H1 (cell line): ENCODE results near the gene SH3RF2. TPM values are rescaled to one million over a fixed set of nuclear protein-coding genes. Genes with fewer than 3 reads are reported as not detected.

Experiments used
- CTCF ChIA-PET: fragments of 300-600 bp; sonication (Branson Sonifier 250); formaldehyde crosslinking; loops from one replicate; lab custom pipeline; 2021; ENCODE audit not compliant: partially characterized antibody; lab: Charles Lee
- POLR2A ChIA-PET: fragments of 300-600 bp; sonication (Branson Sonifier 250); formaldehyde crosslinking; loops from one replicate; lab custom pipeline; 2021; ENCODE audit warnings: inconsistent platforms; ENCODE audit not compliant: partially characterized antibody; lab: Charles Lee
- DNase-seq, 2 experiments: peaks; one replicate each; pipeline versions ENCODE4 v3.0.0 to v3.0.0-alpha.2; 2010 to 2022; ENCODE audit warnings: low spot score in 2 of 2, low read depth in 1 of 2, mixed read lengths in 1 of 2
- FAIRE-seq: peaks from 2 replicates; lab custom pipeline; 2011; peaks lifted over from hg19 to GRCh38; lab: Jason Lieb, UNC
- H2AFZ ChIP-seq: 2 replicates; pipeline ENCODE4 v1.8.1; 2012; ENCODE audit warnings: low read length, inconsistent platforms
- H2AK5ac ChIP-seq: 2 replicates; pipeline ENCODE4 v1.6.1; 2013; ENCODE audit warnings: low read depth, low read length
- H2BK120ac ChIP-seq: replicated peaks from 2 replicates; pipeline ENCODE3; 2013; ENCODE audit warnings: low read depth, low read length, inconsistent platforms
- H2BK12ac ChIP-seq: 2 replicates; pipeline ENCODE4 v1.6.1; 2013; ENCODE audit warnings: low read depth, low read length
- H2BK15ac ChIP-seq: 2 replicates; pipeline ENCODE4 v1.6.1; 2013; ENCODE audit warnings: low read length
- H2BK20ac ChIP-seq: 2 replicates; pipeline ENCODE4 v1.6.1; 2013; ENCODE audit warnings: low read length
- H2BK5ac ChIP-seq: 2 replicates; pipeline ENCODE4 v1.6.1; 2013; ENCODE audit warnings: low read depth, low read length
- H3K14ac ChIP-seq: 2 replicates; pipeline ENCODE4 v1.6.1; 2013; ENCODE audit warnings: inconsistent platforms; ENCODE audit not compliant: insufficient read length
- H3K18ac ChIP-seq: 2 replicates; pipeline ENCODE4 v1.6.1; 2013; ENCODE audit warnings: low read length; ENCODE audit errors: extremely low read depth
- H3K23ac ChIP-seq: 2 replicates; pipeline ENCODE4 v1.6.1; 2013; ENCODE audit warnings: inconsistent platforms; ENCODE audit not compliant: insufficient read length
- H3K23me2 ChIP-seq: 2 replicates; pipeline ENCODE4 v1.6.1; 2013; ENCODE audit warnings: low read depth, low read length
- H3K27ac ChIP-seq: 2 replicates; pipeline ENCODE4 v1.6.1; 2011; ENCODE audit warnings: low read depth, low read length, inconsistent platforms
- H3K27me3 ChIP-seq, 4 experiments: replicated peaks in 1 of 4; 1 replicate in 1 of 4; 2 replicates in 3 of 4; pipeline versions ENCODE4 v1.6.1 to v1.8.1; 2011 to 2013; ENCODE audit warnings: low read length in 3 of 4, mild to moderate bottlenecking in 3 of 4, inconsistent platforms in 2 of 4, mixed read lengths in 2 of 4, moderate library complexity in 1 of 4; ENCODE audit not compliant: control insufficient read depth in 3 of 4, insufficient read depth in 3 of 4; ENCODE audit errors: extremely low read depth in 1 of 4
- H3K36me3 ChIP-seq, 4 experiments: 2 replicates each; pipeline versions ENCODE4 v1.6.1 to v1.8.1; 2011 to 2013; ENCODE audit warnings: mild to moderate bottlenecking in 4 of 4, low read length in 3 of 4, moderate library complexity in 2 of 4, control low read depth in 1 of 4, inconsistent platforms in 1 of 4; ENCODE audit not compliant: insufficient read depth in 4 of 4, control insufficient read depth in 2 of 4
- H3K4ac ChIP-seq: replicated peaks from 2 replicates; pipeline ENCODE3; 2013; ENCODE audit warnings: low read length, low read depth, mixed read lengths, inconsistent platforms; ENCODE audit not compliant: insufficient read length
- H3K4me1 ChIP-seq, 4 experiments: replicated peaks in 1 of 4; 1 replicate in 1 of 4; 2 replicates in 3 of 4; pipeline versions ENCODE4 v1.6.1 to v1.8.1; 2011 to 2013; ENCODE audit warnings: low read length in 3 of 4, inconsistent platforms in 2 of 4, mixed read lengths in 1 of 4; ENCODE audit not compliant: insufficient read depth in 4 of 4, control insufficient read depth in 3 of 4
- H3K4me2 ChIP-seq, 2 experiments: 2 replicates each; pipeline versions ENCODE4 v1.6.1 to v1.8.1; 2011 to 2013; ENCODE audit warnings: low read depth in 2 of 2, low read length in 2 of 2, control low read depth in 1 of 2, inconsistent platforms in 1 of 2, mild to moderate bottlenecking in 1 of 2; ENCODE audit not compliant: insufficient read depth in 1 of 2
- H3K4me3 ChIP-seq, 4 experiments: fragments of 200-600, 300-600 bp in 1 of 4; sonication (generic), shearing (Covaris generic), sonication (Bioruptor Twin) in 1 of 4; 2 replicates each; pipeline versions ENCODE4 v1.5.1 to v1.8.1; 2011 to 2016; ENCODE audit warnings: low read length in 4 of 4, low read depth in 3 of 4, control low read depth in 2 of 4, inconsistent platforms in 2 of 4, mild to moderate bottlenecking in 2 of 4, mixed read lengths in 1 of 4, moderate library complexity in 1 of 4; ENCODE audit not compliant: insufficient read depth in 2 of 4; ENCODE audit errors: extremely low read depth in 1 of 4
- H3K56ac ChIP-seq: replicated peaks from 2 replicates; pipeline ENCODE3; 2013; ENCODE audit warnings: low read depth, mild to moderate bottlenecking, mixed read lengths, low read length, inconsistent platforms; ENCODE audit not compliant: insufficient read length
- H3K79me1 ChIP-seq: 2 replicates; pipeline ENCODE4 v1.6.1; 2013; ENCODE audit warnings: low read depth, low read length, control low read depth
- H3K79me2 ChIP-seq, 2 experiments: 2 replicates each; pipeline versions ENCODE4 v1.6.1 to v1.8.1; 2012 to 2013; ENCODE audit warnings: low read length in 2 of 2, mild to moderate bottlenecking in 2 of 2, inconsistent platforms in 1 of 2; ENCODE audit not compliant: insufficient read depth in 2 of 2, control insufficient read depth in 1 of 2
- H3K9ac ChIP-seq, 4 experiments: replicated peaks in 1 of 4; 1 replicate in 1 of 4; 2 replicates in 3 of 4; pipeline versions ENCODE4 v1.6.1 to v1.8.1; 2011 to 2013; ENCODE audit warnings: low read depth in 3 of 4, low read length in 3 of 4, control low read depth in 2 of 4, mild to moderate bottlenecking in 2 of 4, moderate library complexity in 2 of 4, inconsistent platforms in 1 of 4; ENCODE audit errors: extremely low read depth in 1 of 4
- H3K9me3 ChIP-seq, 2 experiments: 2 replicates each; pipeline versions ENCODE4 v1.6.1 to v1.8.1; 2012 to 2013; ENCODE audit warnings: mild to moderate bottlenecking in 2 of 2, moderate library complexity in 2 of 2, control low read depth in 1 of 2, inconsistent platforms in 1 of 2, low read depth in 1 of 2, low read length in 1 of 2, mixed read lengths in 1 of 2; ENCODE audit not compliant: insufficient read depth in 2 of 2
- H4K20me1 ChIP-seq, 2 experiments: replicated peaks in 1 of 2; 2 replicates each; pipeline versions ENCODE3 to v1.8.1; 2011 to 2013; ENCODE audit warnings: inconsistent platforms in 2 of 2, low read length in 2 of 2, mild to moderate bottlenecking in 1 of 2; ENCODE audit not compliant: insufficient read depth in 2 of 2, control insufficient read depth in 1 of 2
- H4K5ac ChIP-seq: 2 replicates; pipeline ENCODE4 v1.6.1; 2013; ENCODE audit warnings: low read length, low read depth, mixed read lengths, inconsistent platforms; ENCODE audit not compliant: insufficient read length
- H4K8ac ChIP-seq: 2 replicates; pipeline ENCODE4 v1.8.0; 2013; ENCODE audit warnings: mild to moderate bottlenecking, moderate library complexity, low read length, inconsistent platforms; ENCODE audit not compliant: insufficient read depth; ENCODE audit errors: extremely low read depth
- H4K91ac ChIP-seq: replicated peaks from 2 replicates; pipeline ENCODE3; 2013; ENCODE audit warnings: low read length, mixed read lengths, inconsistent platforms; ENCODE audit not compliant: insufficient read length
- CHD2 ChIP-seq: IDR thresholded peaks from 2 replicates; pipeline ENCODE4 v1.6.1; 2012; ENCODE audit warnings: low read length, improper control_type of control experiment
- KDM1A ChIP-seq: fragments of 200-600, 300-600 bp; sonication (generic); IDR thresholded peaks from 2 replicates; pipeline ENCODE4 v1.7.1; 2016; ENCODE audit warnings: mild to moderate bottlenecking, low read length, borderline replicate concordance
- WGBS, 2 experiments: shearing (Covaris generic) in 1 of 2; methylation state at CpG; one replicate each; pipeline versions ENCODE4 v1.1.6 to v1.1.7; 2013 to 2015; ENCODE audit warnings: low lambda C conversion rate in 2 of 2, mixed read lengths in 2 of 2, inconsistent platforms in 1 of 2, low coverage in 1 of 2, missing lambda C conversion rate in 1 of 2; ENCODE audit not compliant: insufficient replicate concordance in 2 of 2, insufficient coverage in 1 of 2, insufficient read length in 1 of 2; ENCODE audit errors: extremely low coverage in 1 of 2, missing lambda C conversion rate in 1 of 2; 5-methylcytosine and 5-hydroxymethylcytosine counted together
- polyA plus RNA-seq, 7 experiments: library from polyadenylated mRNA; depleted of rRNA in 3 of 7; stranded (reverse) in 5 of 7; unstranded in 2 of 7; fragments of >200 nt in 5 of 7; fragments of 200-250 nt in 2 of 7; gene quantifications; 1 replicate in 5 of 7; 2 replicates in 1 of 7; 4 replicates in 1 of 7; pipeline versions ENCODE4 v1.2.1 to v1.2.3, GENCODE V29; 2011 to 2013; ENCODE audit warnings: missing spikeins in 2 of 7, mixed read lengths in 2 of 7
- total RNA-seq: library from RNA; stranded (reverse); fragmentation: NEBNext Ultra II Directional; extraction: Animal tissue kit (Norgen Biotek cat#: 25700); gene quantifications from 2 replicates; pipeline ENCODE4 v1.2.1, GENCODE V29; 2021

Gene SH3RF2
- total and polyA plus RNA-seq, 2 of the 8 experiments (the other 6 are each of a cell fraction or from before 2014, with no cell fraction given), result 0.80 to 0.95 TPM

DNA sequence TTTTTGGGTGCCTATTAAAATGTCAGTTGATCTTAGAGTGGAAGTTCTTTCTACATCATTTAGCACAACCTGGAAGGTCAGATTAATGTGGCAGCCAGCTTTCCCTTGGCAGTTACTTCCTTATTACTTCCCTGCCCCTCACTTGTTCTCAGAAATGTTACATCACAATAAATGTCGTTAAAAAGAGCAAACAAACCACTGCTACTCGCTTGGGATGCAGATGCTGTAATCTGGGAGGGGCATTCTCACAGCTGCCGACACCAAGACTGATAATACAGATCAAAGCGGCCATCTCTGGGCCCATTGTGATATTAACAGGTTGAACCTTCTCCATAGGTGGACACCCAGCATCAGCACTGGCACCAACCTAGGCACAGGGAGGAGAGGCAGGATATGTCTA, 139.7 kb downstream of the SH3RF2 start:
- Histone ChIP-seq H4K5ac (no peak overlapping the region), H4K91ac (no peak overlapping the region), H3K9ac (no peak overlapping the region), H3K18ac (no peak overlapping the region; the same call in 1 of the 2 replicates), H3K79me1 (no peaks in the 10 kb centered on the region), H4K8ac (no peak overlapping the region), H2BK5ac (peak overlapping the region; percentile 3; the same call in 1 of the 2 replicates), H3K23ac (no peak overlapping the region), H3K27ac (no peak overlapping the region), H3K27me3 (no peaks in the 10 kb centered on the region; a peak in 1 of 7 replicates), H3K56ac (no peak overlapping the region), H2BK15ac (no peak overlapping the region), H3K36me3 (no peaks in the 10 kb centered on the region), H2AFZ (no peak overlapping the region), H2BK20ac (no peak overlapping the region), H3K4me3 (peak overlapping the region in 1 of 4 experiments; percentile 28; a peak in 1 of 8 replicates), H2AK5ac (no peak overlapping the region), H2BK120ac (no peak overlapping the region), H3K4me1 (peaks cover 6 to 37% (median 25%) of the 10 kb centered on the region in 4 experiments; a peak in 6 of 7 replicates), H3K79me2 (no peaks in the 10 kb centered on the region), H4K20me1 (no peaks in the 10 kb centered on the region), H3K9me3 (no peaks in the 10 kb centered on the region), H3K4ac (no peak overlapping the region), H3K14ac (no peak overlapping the region), H3K23me2 (0 out of 2 replicates have a peak, but pooled peaks cover 5% of the 10 kb centered on the region), H2BK12ac (peak overlapping the region; percentile 28; the same call in 1 of the 2 replicates), H3K4me2 (peak overlapping the region; percentile 14 to 53)
- TF ChIP-seq CHD2, result no peak
- TF ChIP-seq KDM1A, result 0 out of 2 replicates have a peak, but pooled peaks have one; percentile 42
- DNase-seq (peak in 1 of 2 experiments; percentile 13), FAIRE-seq (peak; percentile 28)
- CTCF ChIA-PET, result interaction anchor here (0.7 kb wide), 1 partner anchor 1882 kb away, joined by 3 read pairs; no protein-coding TSS in a partner anchor
- 16% methylated on average over 4 of the region's 4 CpGs; no CpG with 5 or more reads in 1 of the 2 experiments for WGBS, 2 experiments
- POLR2A ChIA-PET, result interaction anchor here (1.1 kb wide), 2 partner anchors 26 to 40 kb away, joined by 3 read pairs; no protein-coding TSS in a partner anchor
